HepG2 (cell line): ENCODE results near the gene PALM3. TPM values are rescaled to one million over a fixed set of nuclear protein-coding genes. Genes with fewer than 3 reads are reported as not detected.

Source experiments
- CCDC6 ChIP-seq: sonication (generic); formaldehyde crosslinking; IDR thresholded peaks from 2 replicates; pipeline ENCODE4 v1.8.1; 2022; ENCODE audit warnings: mild to moderate bottlenecking, missing genetic modification reagents, moderate library complexity
- EP300 ChIP-seq, 3 experiments: sonication (generic) in 1 of 3; formaldehyde crosslinking in 1 of 3; IDR thresholded peaks; 2 replicates each; pipeline versions ENCODE4 v1.5.1 to v1.6.1; 2011 to 2020; ENCODE audit warnings: low read depth in 2 of 3, low read length in 2 of 3, borderline replicate concordance in 1 of 3, improper control_type of control experiment in 1 of 3, mild to moderate bottlenecking in 1 of 3, missing genetic modification reagents in 1 of 3, moderate library complexity in 1 of 3
- GTF3A ChIP-seq: sonication (generic); formaldehyde crosslinking; conservative IDR thresholded peaks from 2 replicates; pipeline ENCODE4 v1.4.0; 2020; ENCODE audit warnings: mild to moderate bottlenecking, missing genetic modification reagents
- HNF4A ChIP-seq: sonication (generic); formaldehyde crosslinking; IDR thresholded peaks from 2 replicates; pipeline ENCODE4 v1.4.0; 2020; ENCODE audit warnings: missing genetic modification reagents
- HOXA3 ChIP-seq: sonication (generic); formaldehyde crosslinking; IDR thresholded peaks from 2 replicates; pipeline ENCODE4 v1.5.0; 2020; ENCODE audit warnings: missing genetic modification reagents
- ISL2 ChIP-seq: sonication (generic); formaldehyde crosslinking; IDR thresholded peaks from 2 replicates; pipeline ENCODE4 v1.5.0; 2020; ENCODE audit warnings: missing genetic modification reagents
- KDM6A ChIP-seq: IDR thresholded peaks from 2 replicates; pipeline ENCODE4 v1.6.1; 2016; ENCODE audit warnings: low read depth
- NR2F1 ChIP-seq, 2 experiments: fragments of 450-650 bp in 1 of 2; formaldehyde crosslinking in 1 of 2; IDR thresholded peaks; 2 replicates each; pipeline versions ENCODE4 v1.5.0 to v1.6.1; 2016 to 2020; ENCODE audit warnings: mild to moderate bottlenecking in 1 of 2, missing compliant biosample characterization in 1 of 2, missing genetic modification reagents in 1 of 2, moderate library complexity in 1 of 2
- NR2F6 ChIP-seq, 2 experiments: IDR thresholded peaks; 2 replicates each; pipeline ENCODE4 v1.6.1; 2016; ENCODE audit warnings: antibody characterized with exemption in 1 of 2, mild to moderate bottlenecking in 1 of 2
- PATZ1 ChIP-seq: sonication (generic); formaldehyde crosslinking; IDR thresholded peaks from 2 replicates; pipeline ENCODE4 v1.4.0; 2020; ENCODE audit warnings: missing genetic modification reagents
- POLR2A ChIP-seq, 2 experiments: IDR thresholded peaks; 2 replicates each; pipeline ENCODE4 v1.6.1; 2011; ENCODE audit warnings: low read depth in 2 of 2, low read length in 2 of 2, mild to moderate bottlenecking in 1 of 2, moderate library complexity in 1 of 2; ENCODE audit not compliant: insufficient read depth in 1 of 2
- PRDM10 ChIP-seq: sonication (generic); formaldehyde crosslinking; IDR thresholded peaks from 2 replicates; pipeline ENCODE4 v1.4.0; 2020; ENCODE audit warnings: low read depth, missing genetic modification reagents
- SALL1 ChIP-seq: sonication (generic); formaldehyde crosslinking; IDR thresholded peaks from 2 replicates; pipeline ENCODE4 v1.8.0; 2022; ENCODE audit warnings: mild to moderate bottlenecking, missing genetic modification reagents
- SMARCE1 ChIP-seq: fragments of 450-650 bp; IDR thresholded peaks from 2 replicates; pipeline ENCODE4 v1.6.1; 2017; ENCODE audit warnings: borderline replicate concordance
- SOX6 ChIP-seq, 2 experiments: fragments of 450-650 bp in 1 of 2; sonication (generic) in 1 of 2; formaldehyde crosslinking in 1 of 2; IDR thresholded peaks; 2 replicates each; pipeline versions ENCODE4 v1.4.0 to v1.6.1; 2017 to 2020; ENCODE audit warnings: antibody characterized with exemption in 1 of 2, mild to moderate bottlenecking in 1 of 2, missing genetic modification reagents in 1 of 2
- TOE1 ChIP-seq: sonication (generic); formaldehyde crosslinking; IDR thresholded peaks from 2 replicates; pipeline ENCODE4 v1.4.0; 2020; ENCODE audit warnings: mild to moderate bottlenecking, missing genetic modification reagents
- ZEB1 ChIP-seq: IDR thresholded peaks from 2 replicates; pipeline ENCODE4 v1.6.1; 2012; ENCODE audit warnings: mild to moderate bottlenecking, low read depth, inconsistent platforms; ENCODE audit not compliant: insufficient replicate concordance
- ZNF740 ChIP-seq: sonication (generic); formaldehyde crosslinking; IDR thresholded peaks from 2 replicates; pipeline ENCODE4 v1.4.0; 2020; ENCODE audit warnings: missing genetic modification reagents
- ZNF766 ChIP-seq: sonication (generic); formaldehyde crosslinking; IDR thresholded peaks from 2 replicates; pipeline ENCODE4 v1.5.0; 2020; ENCODE audit warnings: missing genetic modification reagents, borderline replicate concordance
- ZNF879 ChIP-seq: sonication (generic); formaldehyde crosslinking; IDR thresholded peaks from 2 replicates; pipeline ENCODE4 v1.8.1; 2023; ENCODE audit warnings: missing genetic modification reagents
- polyA plus RNA-seq, 8 experiments: library from polyadenylated mRNA; depleted of rRNA in 3 of 8; stranded (reverse) in 7 of 8; unstranded in 1 of 8; fragments of >200 nt; fragmentation: Illumina TruSeq in 4 of 8; extraction: Trizol in 4 of 8; gene quantifications; 2 replicates each; pipeline versions ENCODE4 v1.2.1 to v1.2.3, GENCODE V29; 2011 to 2016; ENCODE audit warnings: low read depth in 4 of 8, missing spikeins in 1 of 8, mixed read lengths in 1 of 8; ENCODE audit not compliant: insufficient read depth in 1 of 8
- total RNA-seq, 5 experiments: library from RNA; depleted of rRNA; stranded (reverse); fragments of >200 nt; fragmentation: Illumina TruSeq; extraction: Trizol; gene quantifications; 2 replicates each; pipeline ENCODE4 v1.2.3, GENCODE V29; 2016; ENCODE audit warnings: low read depth in 1 of 5
- TF ChIP-seq, protein P1 (sequence below): sonication (generic); IDR thresholded peaks from 2 replicates; pipeline ENCODE4 v1.6.1; 2016; ENCODE audit warnings: low read depth, borderline replicate concordance
- TF ChIP-seq, protein P2 (sequence below): IDR thresholded peaks from 2 replicates; pipeline ENCODE4 v1.6.1; 2016; ENCODE audit warnings: missing compliant biosample characterization, missing genetic modification reagents, borderline replicate concordance

PALM3 gene
- total and polyA plus RNA-seq, 2 of the 13 experiments (the other 11 are each of a cell fraction or from before 2014, with no cell fraction given), result 0.79 to 2.4 TPM

DNA sequence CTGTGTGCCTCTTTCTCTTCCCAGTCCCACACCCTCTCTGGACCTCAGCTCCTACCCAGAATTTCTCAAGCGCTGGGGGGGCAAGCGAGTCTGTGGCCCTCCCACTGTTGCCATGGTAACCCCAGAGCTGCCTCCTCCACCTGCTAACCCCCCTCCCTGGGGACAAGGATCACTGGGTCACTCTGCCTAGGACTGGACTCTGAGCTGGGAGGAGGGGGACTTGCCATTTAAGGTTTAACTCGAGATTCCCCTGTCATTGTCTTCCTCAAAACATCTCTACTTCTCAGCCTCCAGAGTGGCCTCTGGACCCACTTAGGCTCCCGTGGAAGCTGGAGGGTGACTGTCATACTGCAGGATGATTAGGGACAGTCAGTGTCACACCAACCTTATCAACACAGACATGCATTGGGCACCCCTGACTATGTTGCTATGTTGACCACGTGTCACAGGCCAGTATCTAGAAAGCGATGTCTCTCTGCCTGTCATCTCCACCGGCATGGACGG lies 2.2 kb downstream of the PALM3 start (continued):
- TF ChIP-seq ZNF740 (CRISPR knock-in tag), result peak; percentile 86
- no peak for TF ChIP-seq TOE1
- TF ChIP-seq ISL2, result 0 out of 2 replicates have a peak, but pooled peaks have one; percentile 27
- TF ChIP-seq ZNF766 (CRISPR knock-in tag), result no peak
- TF ChIP-seq POLR2A (IDR thresholded peaks at IDR 0.05; ENCODE audit: insufficient read depth in 1 of 2, low read depth in 2 of 2, low read length in 2 of 2), result peak in 1 of 2 experiments; percentile 36; a peak in 1 of 4 replicates
- TF ChIP-seq SMARCE1, result no peak
- TF ChIP-seq PATZ1 (CRISPR knock-in tag), result peak; percentile 100
- TF ChIP-seq SALL1 (CRISPR knock-in tag), result peak; percentile 78
- TF ChIP-seq SOX6 (IDR thresholded peaks at IDR 0.05), result no peak
- TF ChIP-seq SOX6 (CRISPR knock-in tag; IDR thresholded peaks at IDR 0.05), result peak; percentile 80
- peak; percentile 88 for TF ChIP-seq KDM6A (CRISPR knock-in tag)
- TF ChIP-seq HOXA3 (CRISPR knock-in tag), result peak; percentile 60; the same call in 1 of the 2 replicates
- TF ChIP-seq GTF3A, result no peak
- TF ChIP-seq, protein P1, sequence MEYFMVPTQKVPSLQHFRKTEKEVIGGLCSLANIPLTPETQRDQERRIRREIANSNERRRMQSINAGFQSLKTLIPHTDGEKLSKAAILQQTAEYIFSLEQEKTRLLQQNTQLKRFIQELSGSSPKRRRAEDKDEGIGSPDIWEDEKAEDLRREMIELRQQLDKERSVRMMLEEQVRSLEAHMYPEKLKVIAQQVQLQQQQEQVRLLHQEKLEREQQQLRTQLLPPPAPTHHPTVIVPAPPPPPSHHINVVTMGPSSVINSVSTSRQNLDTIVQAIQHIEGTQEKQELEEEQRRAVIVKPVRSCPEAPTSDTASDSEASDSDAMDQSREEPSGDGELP, result peak; percentile 70; the same call in 1 of the 2 replicates
- TF ChIP-seq, protein P2, sequence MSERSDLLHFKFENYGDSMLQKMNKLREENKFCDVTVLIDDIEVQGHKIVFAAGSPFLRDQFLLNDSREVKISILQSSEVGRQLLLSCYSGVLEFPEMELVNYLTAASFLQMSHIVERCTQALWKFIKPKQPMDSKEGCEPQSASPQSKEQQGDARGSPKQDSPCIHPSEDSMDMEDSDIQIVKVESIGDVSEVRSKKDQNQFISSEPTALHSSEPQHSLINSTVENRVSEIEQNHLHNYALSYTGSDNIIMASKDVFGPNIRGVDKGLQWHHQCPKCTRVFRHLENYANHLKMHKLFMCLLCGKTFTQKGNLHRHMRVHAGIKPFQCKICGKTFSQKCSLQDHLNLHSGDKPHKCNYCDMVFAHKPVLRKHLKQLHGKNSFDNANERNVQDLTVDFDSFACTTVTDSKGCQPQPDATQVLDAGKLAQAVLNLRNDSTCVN (CRISPR knock-in tag), result peak; percentile 63; the same call in 1 of the 2 replicates
- 0 out of 2 replicates have a peak, but pooled peaks have one; percentile 62 for TF ChIP-seq PRDM10 (CRISPR knock-in tag)
- peak in 1 of 2 experiments; percentile 84; a peak in 2 of 4 replicates for TF ChIP-seq EP300 (IDR thresholded peaks at IDR 0.05; ENCODE audit: low read depth in 2 of 2, low read length in 2 of 2)
- no peak; the same call in 1 of the 2 replicates for TF ChIP-seq EP300 (CRISPR knock-in tag; IDR thresholded peaks at IDR 0.05; ENCODE audit: borderline replicate concordance)
- peak; percentile 45 to 55; a peak in 3 of 4 replicates for TF ChIP-seq NR2F1 (CRISPR knock-in tag; IDR thresholded peaks at IDR 0.05)
- no peak for TF ChIP-seq CCDC6 (CRISPR knock-in tag)
- TF ChIP-seq ZNF879 (CRISPR knock-in tag), result no peak
- TF ChIP-seq ZEB1, result peak; percentile 42
- TF ChIP-seq NR2F6 (IDR thresholded peaks at IDR 0.05), result peak; percentile 78
- TF ChIP-seq NR2F6 (CRISPR knock-in tag; IDR thresholded peaks at IDR 0.05), result peak; percentile 72; the same call in 1 of the 2 replicates
- TF ChIP-seq HNF4A, result peak; percentile 98
